Suprapubic skin (tissue), 4 donors: ENCODE data around the gene LAP3. TPM values are rescaled to one million over a fixed set of nuclear protein-coding genes. Genes with fewer than 3 reads are reported as not detected.

Source experiments
- DNase-seq, 2 donors: peaks; one replicate each; pipeline ENCODE4 v3.0.0-alpha.2; 2019; ENCODE audit warnings: low spot score in 2 of 2
- H3K27ac ChIP-seq: fragments of 200-600 bp; sonication (generic); one replicate; pipeline ENCODE4 v1.5.1; 2019
- H3K27me3 ChIP-seq: fragments of 200-600 bp; sonication (generic); one replicate; pipeline ENCODE4 v1.5.1; 2019
- H3K36me3 ChIP-seq: fragments of 200-600 bp; sonication (generic); one replicate; pipeline ENCODE4 v1.5.1; 2019
- H3K4me1 ChIP-seq: fragments of 200-600 bp; sonication (generic); one replicate; pipeline ENCODE4 v1.5.1; 2019
- H3K4me3 ChIP-seq: fragments of 200-600 bp; sonication (generic); one replicate; pipeline ENCODE4 v1.5.1; 2019; ENCODE audit warnings: mild to moderate bottlenecking
- H3K9me3 ChIP-seq: fragments of 200-600 bp; sonication (generic); one replicate; pipeline ENCODE4 v1.5.1; 2019
- CTCF ChIP-seq, 2 donors: fragments of 200-600 bp in 1 of 2; fragments of 450-650 bp in 1 of 2; sonication (generic) in 1 of 2; IDR thresholded peaks; one replicate each; pipeline ENCODE4 v1.5.1; 2016 to 2019; ENCODE audit warnings: antibody characterized with exemption in 2 of 2, mild to moderate bottlenecking in 1 of 2, moderate library complexity in 1 of 2
- EP300 ChIP-seq: sonication (generic); formaldehyde crosslinking; IDR thresholded peaks from one replicate; pipeline ENCODE4 v1.6.1; 2017; ENCODE audit warnings: antibody characterized with exemption
- POLR2A ChIP-seq, 2 donors: fragments of 450-650 bp; IDR thresholded peaks; one replicate each; pipeline ENCODE4 v1.6.1; 2017; ENCODE audit warnings: antibody characterized with exemption in 2 of 2, mild to moderate bottlenecking in 2 of 2, moderate library complexity in 2 of 2
- POLR2AphosphoS5 ChIP-seq, 3 donors: sonication (generic); formaldehyde crosslinking; IDR thresholded peaks; one replicate each; pipeline ENCODE4 v1.6.1; 2017; ENCODE audit warnings: antibody characterized with exemption in 3 of 3
- WGBS: methylation state at CpG from one replicate; pipeline ENCODE4 v1.1.5; 2018; 5-methylcytosine and 5-hydroxymethylcytosine counted together
- total RNA-seq, 4 donors: library from RNA; depleted of rRNA; stranded (reverse); fragments of >200 nt; gene quantifications; one replicate each; pipeline ENCODE4 v1.1.0, GENCODE V29; 2016

LAP3 gene
- 100 to 1,000 TPM in 1 of 4 donors, 10 to 100 TPM in 3; 45.9 to 100 (median 62.0) TPM for total RNA-seq

DNA sequence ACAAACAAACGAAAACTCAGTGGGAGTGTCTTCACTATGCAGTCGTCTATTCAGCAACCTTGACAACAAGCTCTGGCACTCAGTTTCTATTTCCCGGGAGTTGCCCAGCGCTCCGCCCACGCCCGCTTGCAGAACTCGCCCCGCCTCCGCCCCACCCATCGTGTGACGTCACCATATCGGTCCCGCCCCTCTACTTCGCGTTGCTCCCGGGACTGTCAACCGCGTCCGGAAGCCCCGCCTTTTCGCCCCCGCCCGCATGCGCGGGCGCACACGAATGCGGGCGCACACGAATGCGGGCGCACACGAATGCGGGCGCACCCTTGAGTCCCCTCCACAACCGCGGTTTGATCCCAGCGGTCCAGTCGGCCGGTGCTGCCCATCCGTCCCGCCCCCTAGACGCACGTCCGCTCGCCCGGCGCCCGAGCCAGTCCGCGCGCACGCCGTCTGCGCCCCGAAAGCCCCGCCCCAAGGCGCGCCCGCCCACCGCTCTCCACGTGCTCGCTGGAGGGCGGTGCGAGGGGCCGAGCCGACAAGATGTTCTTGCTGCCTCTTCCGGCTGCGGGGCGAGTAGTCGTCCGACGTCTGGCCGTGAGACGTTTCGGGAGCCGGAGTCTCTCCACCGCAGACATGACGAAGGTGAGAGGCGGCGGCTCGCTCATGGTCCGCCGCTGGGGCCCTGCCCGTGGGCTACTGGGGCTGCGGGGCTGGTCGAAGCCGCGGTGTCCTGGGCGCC lies at the start of gene LAP3:
LAP3 (plus strand) TSS at position 267 of the 733 bp plus-strand sequence; CDS start at position 535, 268 bp downstream.
- Histone ChIP-seq H3K9me3 (no peaks in the 10 kb centered on the region), H3K4me3 (peak within 1 kb of the TSS; percentile 77), H3K27ac (peak within 1 kb of the TSS; percentile 91), H3K36me3 (peaks cover 4% of the 10 kb centered on the region), H3K27me3 (no peaks in the 10 kb centered on the region), H3K4me1 (peaks cover 23% of the 10 kb centered on the region)
- WGBS = 0% methylated on average over 3 of the region's 91 CpGs
- TF ChIP-seq EP300 = no peak
- no peak for TF ChIP-seq CTCF (IDR thresholded peaks at IDR 0.05)
- peak in 1 of 2 donors; percentile 93 for TF ChIP-seq POLR2A (IDR thresholded peaks at IDR 0.05)
- peak; percentile 68 to 93 (median 71) for TF ChIP-seq POLR2AphosphoS5 (IDR thresholded peaks at IDR 0.05)
- DNase-seq = peak; percentile 99

- H3K27ac ChIP-seq = no peak overlapping the region
- H3K27me3 ChIP-seq = peaks cover 17% of the 10 kb centered on the region
- DNase-seq = no peak
- H3K36me3 ChIP-seq = no peaks in the 10 kb centered on the region
- no peaks in the 10 kb centered on the region for H3K9me3 ChIP-seq
- 85% methylated on average over 10 of the region's 10 CpGs for WGBS
- no peaks in the 10 kb centered on the region for H3K4me1 ChIP-seq
- no peak overlapping the region for H3K4me3 ChIP-seq
- no peak for TF ChIP-seq EP300
- no peak for TF ChIP-seq POLR2A (IDR thresholded peaks at IDR 0.05)
- TF ChIP-seq CTCF (IDR thresholded peaks at IDR 0.05) = no peak
- no peak for TF ChIP-seq POLR2AphosphoS5 (IDR thresholded peaks at IDR 0.05)
Measured at GRCh38 chr4:17528551-17529165, 48.3 kb upstream of the LAP3 start.

DNA sequence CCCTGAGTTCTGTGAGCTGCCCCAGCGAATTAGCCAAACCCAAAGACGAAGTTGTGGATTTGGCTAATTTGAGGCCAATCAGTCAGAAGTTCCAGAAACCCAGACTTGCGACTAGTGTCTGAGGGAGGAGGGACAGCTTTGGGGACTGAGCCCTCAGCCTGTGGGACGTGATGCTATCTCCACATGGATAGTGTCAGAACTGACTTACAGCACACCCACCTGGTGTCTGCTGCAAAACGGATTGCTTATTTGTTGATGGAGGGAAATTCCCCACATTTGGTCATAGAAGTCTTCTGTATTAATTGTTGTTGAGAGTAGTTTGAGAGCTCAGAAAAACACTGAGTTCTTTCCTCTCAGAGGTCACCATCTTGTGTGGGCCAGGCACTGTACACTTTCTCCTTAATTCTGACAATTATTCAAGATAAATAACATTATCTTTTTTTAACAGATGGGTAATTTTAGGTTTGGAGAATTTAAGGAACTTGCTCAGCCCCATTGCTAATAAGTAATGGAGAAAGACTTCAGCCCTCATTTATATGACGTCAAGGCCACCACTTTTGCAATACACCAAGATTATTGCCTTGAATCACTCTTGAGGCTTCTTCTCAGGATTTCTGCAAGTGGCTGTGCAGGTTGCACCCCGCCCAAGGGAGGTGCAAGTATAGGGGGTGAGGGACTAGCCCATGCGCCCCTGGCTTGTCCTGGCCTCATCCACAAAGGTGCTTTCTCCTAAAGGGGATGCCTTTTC lies 45.3 kb upstream of the LAP3 start:
- no peak for DNase-seq

DNA sequence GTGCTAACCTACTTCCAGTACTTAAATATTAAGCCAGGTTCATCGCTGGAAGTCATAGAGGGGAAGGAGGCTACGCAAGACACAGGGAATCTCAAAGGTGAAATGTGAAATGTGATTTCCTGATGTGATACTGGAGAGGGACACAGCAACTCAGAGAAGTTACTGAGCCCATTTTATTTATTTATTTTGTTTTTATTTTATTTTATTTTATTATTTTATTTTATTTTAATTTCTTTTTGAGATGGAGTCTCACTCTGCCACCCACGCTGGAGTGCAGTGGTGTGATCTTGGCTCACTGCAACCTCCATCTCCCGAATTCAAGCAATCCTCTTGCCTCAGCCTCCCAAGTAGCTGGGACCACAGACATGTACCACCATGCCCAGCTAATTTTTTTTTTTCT lies 42.3 kb upstream of the LAP3 start:
- no peaks in the 10 kb centered on the region for H3K9me3 ChIP-seq
- no peak overlapping the region for H3K27ac ChIP-seq
- no peak for TF ChIP-seq POLR2AphosphoS5 (IDR thresholded peaks at IDR 0.05)
- no peak for TF ChIP-seq POLR2A (IDR thresholded peaks at IDR 0.05)
- no peak for TF ChIP-seq EP300
- no peak for TF ChIP-seq CTCF (IDR thresholded peaks at IDR 0.05)
- WGBS = 89% methylated on average over 4 of the region's 4 CpGs
- no peak overlapping the region for H3K4me3 ChIP-seq
- H3K36me3 ChIP-seq = no peaks in the 10 kb centered on the region
- H3K4me1 ChIP-seq = no peaks in the 10 kb centered on the region
- H3K27me3 ChIP-seq = peaks cover 4% of the 10 kb centered on the region
- no peak for DNase-seq

More for the DNA sequence above, 45.3 kb upstream of the LAP3 start:
- 58% methylated on average over 8 of the region's 8 CpGs for WGBS
- peaks cover 10% of the 10 kb centered on the region for H3K27me3 ChIP-seq
- no peak overlapping the region for H3K27ac ChIP-seq
- H3K4me3 ChIP-seq = no peak overlapping the region
- no peak for TF ChIP-seq EP300
- no peak for TF ChIP-seq CTCF (IDR thresholded peaks at IDR 0.05)
- no peak for TF ChIP-seq POLR2A (IDR thresholded peaks at IDR 0.05)
- TF ChIP-seq POLR2AphosphoS5 (IDR thresholded peaks at IDR 0.05) = no peak
- H3K9me3 ChIP-seq = no peaks in the 10 kb centered on the region
- no peaks in the 10 kb centered on the region for H3K4me1 ChIP-seq
- H3K36me3 ChIP-seq = no peaks in the 10 kb centered on the region

- WGBS = 74% methylated on average over 4 of the region's 4 CpGs
- H3K27me3 ChIP-seq = peaks cover 4% of the 10 kb centered on the region
- H3K4me1 ChIP-seq = no peaks in the 10 kb centered on the region
- no peaks in the 10 kb centered on the region for H3K9me3 ChIP-seq
- no peak for DNase-seq
- no peaks in the 10 kb centered on the region for H3K36me3 ChIP-seq
- no peak overlapping the region for H3K27ac ChIP-seq
- H3K4me3 ChIP-seq = no peak overlapping the region
- no peak for TF ChIP-seq POLR2AphosphoS5 (IDR thresholded peaks at IDR 0.05)
- TF ChIP-seq POLR2A (IDR thresholded peaks at IDR 0.05) = no peak
- no peak for TF ChIP-seq EP300
- no peak for TF ChIP-seq CTCF (IDR thresholded peaks at IDR 0.05)
Measured at GRCh38 chr4:17535242-17535641, 41.8 kb upstream of the LAP3 start.
